Hepatocyte (in vitro differentiated cells): ENCODE measurements around the gene RAB19.

ENCODE experiments used
- CTCF ChIP-seq: fragments of 200-600 bp; sonication (generic); IDR thresholded peaks from 2 replicates; pipeline ENCODE4 v1.5.1; 2016; ENCODE audit warnings: antibody characterized with exemption, mild to moderate bottlenecking; ENCODE audit not compliant: poor library complexity
- EZH2 ChIP-seq: fragments of 200-600 bp; sonication (generic); IDR thresholded peaks from 2 replicates; pipeline ENCODE4 v1.6.1; 2016; ENCODE audit warnings: antibody characterized with exemption, mild to moderate bottlenecking, borderline replicate concordance
- EZH2phosphoT487 ChIP-seq: fragments of 200-600 bp; sonication (generic); IDR thresholded peaks from one replicate; pipeline ENCODE4 v1.6.1; 2018; ENCODE audit warnings: antibody characterized with exemption, mild to moderate bottlenecking, low read depth, moderate library complexity; ENCODE audit not compliant: unreplicated experiment, severe bottlenecking

GRCh38 chr7:140415361-140415760, 11.5 kb downstream of the RAB19 start:
- TF ChIP-seq CTCF (no peak), EZH2 (no peak), EZH2phosphoT487 (no peak)
